K562 (cell line): ENCODE measurements around the gene ATP7B. TPM values are rescaled to one million over a fixed set of nuclear protein-coding genes. Genes with fewer than 3 reads are reported as not detected.
A peak's percentile ranks its signal among the peaks of the same experiment; 100 is the strongest.

Source experiments
- BDP1 ChIP-seq: IDR thresholded peaks from 3 replicates; pipeline ENCODE4 v1.6.1; 2011; ENCODE audit not compliant: insufficient read length, insufficient read depth
- CHD4 ChIP-seq: fragments of 200-600 bp; sonication (generic); IDR thresholded peaks from 3 replicates; pipeline ENCODE4 v1.6.1; 2012; ENCODE audit warnings: low read depth, mild to moderate bottlenecking, mixed read lengths, low read length, inconsistent platforms; ENCODE audit not compliant: insufficient read depth, insufficient replicate concordance, poor library complexity, severe bottlenecking
- DEAF1 ChIP-seq: fragments of 450-650 bp; formaldehyde crosslinking; IDR thresholded peaks from 2 replicates; pipeline ENCODE4 v1.4.0; 2020; ENCODE audit warnings: mild to moderate bottlenecking, moderate library complexity
- DLX4 ChIP-seq: fragments of 250-450 bp; sonication (Bioruptor Pico); IDR thresholded peaks from 2 replicates; pipeline ENCODE4 v1.6.1; 2021; ENCODE audit warnings: mild to moderate bottlenecking
- ELF4 ChIP-seq: fragments of 450-650 bp; formaldehyde crosslinking; IDR thresholded peaks from 2 replicates; pipeline ENCODE4 v1.4.0; 2022; ENCODE audit warnings: missing genetic modification characterization
- FOXA3 ChIP-seq, 2 experiments: fragments of 450-650 bp in 1 of 2; sonication (generic) in 1 of 2; formaldehyde crosslinking; IDR thresholded peaks in 1 of 2; conservative IDR thresholded peaks in 1 of 2; 2 replicates each; pipeline versions ENCODE4 v1.4.0 to v1.8.0; 2020 to 2022; ENCODE audit warnings: mild to moderate bottlenecking in 2 of 2, missing genetic modification reagents in 1 of 2
- HEY1 ChIP-seq: fragments of 250-450 bp; sonication (Bioruptor Pico); IDR thresholded peaks from 2 replicates; pipeline ENCODE4 v1.5.0; 2020; ENCODE audit warnings: mild to moderate bottlenecking, moderate library complexity, borderline replicate concordance
- MCM5 ChIP-seq: fragments of 450-650 bp; IDR thresholded peaks from 2 replicates; pipeline ENCODE4 v1.6.1; 2016; ENCODE audit warnings: low read depth
- NCOR1 ChIP-seq: fragments of 450-650 bp; IDR thresholded peaks from 2 replicates; pipeline ENCODE4 v1.6.1; 2016; ENCODE audit warnings: mild to moderate bottlenecking, moderate library complexity
- PHB ChIP-seq: fragments of 250-450 bp; sonication (Bioruptor Pico); IDR thresholded peaks from 2 replicates; pipeline ENCODE4 v1.5.0; 2021
- POLR2AphosphoS2 ChIP-seq: IDR thresholded peaks from 2 replicates; pipeline ENCODE4 v1.6.1; 2012; ENCODE audit warnings: low read length, improper control_type of control experiment
- SRSF9 ChIP-seq: fragments of 200-400 bp; formaldehyde crosslinking; IDR thresholded peaks from 2 replicates; pipeline ENCODE4 v1.6.1; 2017; ENCODE audit warnings: low read depth, low read length, borderline replicate concordance
- TAL1 ChIP-seq: fragments of 450-650 bp; IDR thresholded peaks from 2 replicates; pipeline ENCODE4 v1.6.1; 2016; ENCODE audit warnings: mild to moderate bottlenecking
- TCF3 ChIP-seq: sonication (generic); formaldehyde crosslinking; IDR thresholded peaks from 2 replicates; pipeline ENCODE4 v1.4.0; 2020; ENCODE audit warnings: mild to moderate bottlenecking, missing genetic modification reagents
- TRIM24 ChIP-seq, 2 experiments: fragments of 450-650 bp; IDR thresholded peaks; 2 replicates each; pipeline ENCODE4 v1.6.1; 2016
- YY1 ChIP-seq, 3 experiments: IDR thresholded peaks; 2 replicates each; pipeline ENCODE4 v1.6.1; 2011; ENCODE audit warnings: low read length in 2 of 3, mild to moderate bottlenecking in 2 of 3, moderate library complexity in 2 of 3, borderline replicate concordance in 1 of 3, control low read depth in 1 of 3, low read depth in 1 of 3; ENCODE audit not compliant: insufficient read depth in 3 of 3, insufficient replicate concordance in 2 of 3, control insufficient read depth in 1 of 3, insufficient read length in 1 of 3; ENCODE audit errors: extremely low read depth in 1 of 3
- ZNF224 ChIP-seq: sonication (generic); formaldehyde crosslinking; IDR thresholded peaks from 2 replicates; pipeline ENCODE4 v1.8.0; 2022; ENCODE audit warnings: mild to moderate bottlenecking, missing genetic modification reagents
- ZNF23 ChIP-seq: fragments of 250-450 bp; sonication (Bioruptor Pico); IDR thresholded peaks from 2 replicates; pipeline ENCODE4 v1.4.0; 2020; ENCODE audit warnings: mild to moderate bottlenecking
- ZNF274 ChIP-seq: IDR thresholded peaks from 2 replicates; pipeline ENCODE4 v1.6.1; 2011; ENCODE audit warnings: low read depth, mild to moderate bottlenecking, low read length, moderate library complexity, borderline replicate concordance
- ZNF311 ChIP-seq: fragments of 250-450 bp; sonication (Bioruptor Pico); IDR thresholded peaks from 2 replicates; pipeline ENCODE4 v1.4.0; 2020; ENCODE audit warnings: mild to moderate bottlenecking, moderate library complexity
- polyA plus RNA-seq, 8 experiments: library from polyadenylated mRNA; depleted of rRNA in 4 of 8; stranded (reverse) in 5 of 8; unstranded in 3 of 8; fragments of >200 nt; fragmentation: Nextera tagmentation in 2 of 8; fragmentation: Illumina TruSeq in 1 of 8; extraction: Ambion mirVana in 2 of 8; extraction: Trizol in 1 of 8; gene quantifications; 2 replicates each; pipeline versions ENCODE4 v1.2.1 to v1.2.3, GENCODE V29; 2011 to 2014; ENCODE audit warnings: inconsistent platforms in 1 of 8, missing spikeins in 1 of 8
- total RNA-seq, 7 experiments: library from RNA; depleted of rRNA in 6 of 7; stranded (reverse); fragments of >200 nt in 6 of 7; fragmentation: Illumina TruSeq in 2 of 7; extraction: Trizol in 2 of 7; gene quantifications; 2 replicates each; pipeline versions ENCODE4 v1.2.1 to v1.2.3, GENCODE V29; 2011 to 2021; ENCODE audit warnings: low replicate concordance in 1 of 7
- TF ChIP-seq, protein P1 (sequence below): conservative IDR thresholded peaks from 2 replicates; pipeline ENCODE4 v1.6.1; 2011; ENCODE audit warnings: low read depth, mild to moderate bottlenecking, low read length; ENCODE audit not compliant: control insufficient read depth
- TF ChIP-seq, protein P2 (sequence below): fragments of 450-650 bp; conservative IDR thresholded peaks from 2 replicates; pipeline ENCODE4 v1.6.1; 2016; ENCODE audit warnings: missing genetic modification characterization, low read depth, mild to moderate bottlenecking, control low read depth, missing compliant biosample characterization
- TF ChIP-seq, protein P3 (sequence below), 3 experiments: fragments of 200-800 bp in 1 of 3; sonication (Bioruptor generic) in 1 of 3; sonication (generic) in 1 of 3; formaldehyde crosslinking in 1 of 3; IDR thresholded peaks; 2 replicates each; pipeline versions ENCODE4 v1.6.1 to v1.8.0; 2016 to 2022; ENCODE audit warnings: mild to moderate bottlenecking in 2 of 3, missing compliant biosample characterization in 2 of 3, missing genetic modification characterization in 2 of 3, missing genetic modification reagents in 1 of 3

The ATP7B gene
- total and polyA plus RNA-seq, 9 of the 15 experiments (the other 6 are each of a cell fraction or from before 2014, with no cell fraction given): 1.1 to 20.4 (median 8.5) TPM

- TF ChIP-seq, protein P1, sequence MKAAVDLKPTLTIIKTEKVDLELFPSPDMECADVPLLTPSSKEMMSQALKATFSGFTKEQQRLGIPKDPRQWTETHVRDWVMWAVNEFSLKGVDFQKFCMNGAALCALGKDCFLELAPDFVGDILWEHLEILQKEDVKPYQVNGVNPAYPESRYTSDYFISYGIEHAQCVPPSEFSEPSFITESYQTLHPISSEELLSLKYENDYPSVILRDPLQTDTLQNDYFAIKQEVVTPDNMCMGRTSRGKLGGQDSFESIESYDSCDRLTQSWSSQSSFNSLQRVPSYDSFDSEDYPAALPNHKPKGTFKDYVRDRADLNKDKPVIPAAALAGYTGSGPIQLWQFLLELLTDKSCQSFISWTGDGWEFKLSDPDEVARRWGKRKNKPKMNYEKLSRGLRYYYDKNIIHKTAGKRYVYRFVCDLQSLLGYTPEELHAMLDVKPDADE: no peak
- TF ChIP-seq PHB (CRISPR knock-in tag) (no peak), CHD4 (no peak), FOXA3 (CRISPR knock-in tag; conservative IDR thresholded peaks at IDR 0.05 in 1 of 2, IDR thresholded peaks at IDR 0.05 in 1 of 2) (no peak), BDP1 (no peak), ZNF224 (no peak), DLX4 (no peak), ZNF23 (CRISPR knock-in tag) (no peak), ZNF311 (CRISPR knock-in tag) (0 out of 2 replicates have a peak, but pooled peaks have one; percentile 25), YY1 (IDR thresholded peaks at IDR 0.05; ENCODE audit: borderline replicate concordance in 1 of 3, control insufficient read depth in 1 of 3, extremely low read depth in 1 of 3, insufficient read depth in 3 of 3, insufficient read length in 1 of 3, insufficient replicate concordance in 2 of 3, low read depth in 1 of 3, low read length in 2 of 3) (no peak), ELF4 (CRISPR knock-in tag) (no peak), DEAF1 (CRISPR knock-in tag) (no peak), SRSF9 (no peak), MCM5 (no peak), NCOR1 (peak; percentile 42; the same call in 1 of the 2 replicates), POLR2AphosphoS2 (no peak), TAL1 (peak; percentile 18; the same call in 1 of the 2 replicates), ZNF274 (no peak), TCF3 (CRISPR knock-in tag) (peak; percentile 66), TRIM24 (IDR thresholded peaks at IDR 0.05) (no peak), HEY1 (CRISPR knock-in tag) (no peak)
- TF ChIP-seq, protein P2, sequence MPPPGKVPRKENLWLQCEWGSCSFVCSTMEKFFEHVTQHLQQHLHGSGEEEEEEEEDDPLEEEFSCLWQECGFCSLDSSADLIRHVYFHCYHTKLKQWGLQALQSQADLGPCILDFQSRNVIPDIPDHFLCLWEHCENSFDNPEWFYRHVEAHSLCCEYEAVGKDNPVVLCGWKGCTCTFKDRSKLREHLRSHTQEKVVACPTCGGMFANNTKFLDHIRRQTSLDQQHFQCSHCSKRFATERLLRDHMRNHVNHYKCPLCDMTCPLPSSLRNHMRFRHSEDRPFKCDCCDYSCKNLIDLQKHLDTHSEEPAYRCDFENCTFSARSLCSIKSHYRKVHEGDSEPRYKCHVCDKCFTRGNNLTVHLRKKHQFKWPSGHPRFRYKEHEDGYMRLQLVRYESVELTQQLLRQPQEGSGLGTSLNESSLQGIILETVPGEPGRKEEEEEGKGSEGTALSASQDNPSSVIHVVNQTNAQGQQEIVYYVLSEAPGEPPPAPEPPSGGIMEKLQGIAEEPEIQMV (tag): no peak
- TF ChIP-seq, protein P3, sequence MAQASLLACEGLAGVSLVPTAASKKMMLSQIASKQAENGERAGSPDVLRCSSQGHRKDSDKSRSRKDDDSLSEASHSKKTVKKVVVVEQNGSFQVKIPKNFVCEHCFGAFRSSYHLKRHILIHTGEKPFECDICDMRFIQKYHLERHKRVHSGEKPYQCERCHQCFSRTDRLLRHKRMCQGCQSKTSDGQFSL (CRISPR knock-in tag; IDR thresholded peaks at IDR 0.05): no peak
- TF ChIP-seq, protein P3 (tag; IDR thresholded peaks at IDR 0.05): no peak
These were observed 14.6 kb downstream of the ATP7B start (continued) for GRCh38 chr13:51996641-51997040.
